HG02678 (cell line): Measurements from ENCODE around the gene MYH7B.

Experiments used
- ATAC-seq: cut with Tn5 transposase; IDR thresholded peaks from one replicate; pipeline ENCODE4 v1.9.1; 2021; ENCODE audit warnings: mild to moderate bottlenecking, moderate library complexity; ENCODE audit not compliant: unreplicated experiment

MYH7B gene

DNA sequence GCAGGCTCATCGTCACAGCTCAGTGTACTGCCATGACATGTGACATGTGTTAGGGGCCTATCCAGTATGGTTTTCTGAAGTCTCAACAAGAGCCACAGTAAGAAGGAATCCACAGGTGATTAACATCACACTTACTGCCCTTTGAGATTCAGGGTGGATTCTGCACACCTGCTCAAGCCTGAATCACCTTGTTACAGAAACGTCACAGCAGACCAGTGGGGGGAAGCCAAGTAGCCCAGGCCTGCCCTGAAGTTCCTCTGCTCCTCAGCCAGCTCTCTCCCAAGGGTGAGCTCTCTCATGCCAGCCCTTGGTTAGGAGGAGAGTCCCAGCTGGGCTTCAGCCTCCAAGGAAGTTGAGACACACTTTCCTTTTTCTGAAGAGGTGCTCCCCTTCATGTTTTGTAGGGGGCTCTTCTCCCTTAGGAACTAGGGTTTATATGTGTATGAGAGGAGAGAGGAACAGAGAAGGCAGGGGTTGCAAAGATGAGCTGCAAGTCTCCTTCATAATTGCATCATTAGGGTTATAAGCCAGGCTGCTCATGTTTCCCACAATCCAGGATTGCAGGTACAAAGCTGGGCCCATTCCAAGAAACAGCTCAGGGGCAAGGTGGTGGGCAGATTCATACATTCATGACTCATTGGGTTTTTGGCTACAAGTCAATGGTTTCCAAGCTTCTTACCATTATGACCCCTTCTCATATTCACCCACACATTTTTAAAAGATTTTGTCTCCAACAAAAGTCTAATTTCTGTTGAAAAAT, 11.7 kb upstream of the MYH7B start:
- ATAC-seq: no peak

DNA sequence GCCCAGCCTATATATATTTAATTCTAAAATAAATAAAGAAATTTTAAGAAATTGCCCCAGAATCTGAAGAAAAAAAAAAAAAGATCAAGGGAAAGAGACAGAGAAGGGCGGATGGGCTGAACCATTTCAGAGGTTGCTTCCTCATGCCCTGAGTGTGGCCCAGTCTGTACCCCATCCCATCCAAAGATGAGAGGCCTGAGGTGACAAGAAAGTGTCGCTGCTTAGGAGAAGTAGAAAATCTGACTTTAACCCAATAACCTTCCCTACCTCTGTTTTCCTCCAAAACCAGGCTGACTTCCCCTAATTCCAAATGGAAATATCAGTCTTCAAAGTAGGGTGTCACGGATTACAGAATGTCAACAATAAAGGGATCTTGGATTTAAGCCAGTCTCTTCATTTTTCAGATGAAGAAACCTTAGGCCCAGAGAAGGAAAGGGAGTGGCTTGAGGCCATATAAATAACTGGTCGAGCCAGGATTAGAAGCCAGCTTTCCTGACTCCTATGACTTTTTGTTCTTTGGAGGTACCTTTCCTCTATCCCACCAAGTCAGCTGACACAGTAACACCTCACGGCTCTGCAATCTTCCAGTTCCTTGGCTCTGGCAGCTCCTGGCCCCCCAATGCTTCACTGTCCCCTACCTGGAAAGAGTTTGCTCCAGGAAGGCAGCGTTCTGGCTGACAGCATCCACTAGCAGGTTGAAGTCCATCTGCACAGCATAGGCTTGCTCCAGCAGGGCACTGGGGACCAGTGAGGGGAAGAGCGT, 10.2 kb upstream of the MYH7B start:
- ATAC-seq: no peak

DNA sequence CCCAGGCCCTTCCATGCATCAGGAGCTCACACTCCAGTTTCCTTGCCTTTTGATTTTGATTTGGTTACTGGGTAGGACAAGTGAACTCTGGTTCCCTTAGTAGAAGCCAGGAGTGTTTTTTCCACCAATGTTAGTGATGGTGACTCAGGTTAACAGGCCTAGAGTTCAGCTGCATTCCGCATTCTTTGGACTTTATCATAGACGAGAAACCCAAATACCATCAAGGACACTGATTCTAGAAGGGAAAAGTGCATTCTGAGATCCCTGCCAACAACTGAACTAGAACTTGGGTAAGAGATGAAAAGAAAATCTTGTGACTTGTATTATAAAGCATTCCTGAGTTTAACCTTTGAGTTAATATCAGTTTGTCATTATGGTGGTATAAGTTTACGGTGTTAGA, 9.0 kb upstream of the MYH7B start:
- ATAC-seq: no peak

DNA sequence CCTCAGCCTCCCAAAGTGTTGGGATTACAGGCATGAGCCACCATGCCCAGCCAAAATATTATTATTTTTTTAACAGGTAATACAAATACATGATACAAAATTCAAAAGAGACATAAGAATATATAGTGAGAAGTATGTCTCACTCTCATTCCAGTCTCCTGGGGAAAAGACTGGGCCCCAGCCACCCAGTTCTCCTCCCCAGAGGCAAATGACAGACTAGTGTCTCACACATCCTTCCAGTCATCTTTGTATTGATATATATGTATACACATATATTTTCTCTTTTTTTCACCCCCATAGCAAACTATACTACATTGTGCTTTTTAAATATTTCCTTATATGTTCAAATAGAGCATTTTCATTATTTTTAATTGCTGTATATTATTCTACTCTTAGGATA, 8.3 kb upstream of the MYH7B start:
- ATAC-seq: no peak

DNA sequence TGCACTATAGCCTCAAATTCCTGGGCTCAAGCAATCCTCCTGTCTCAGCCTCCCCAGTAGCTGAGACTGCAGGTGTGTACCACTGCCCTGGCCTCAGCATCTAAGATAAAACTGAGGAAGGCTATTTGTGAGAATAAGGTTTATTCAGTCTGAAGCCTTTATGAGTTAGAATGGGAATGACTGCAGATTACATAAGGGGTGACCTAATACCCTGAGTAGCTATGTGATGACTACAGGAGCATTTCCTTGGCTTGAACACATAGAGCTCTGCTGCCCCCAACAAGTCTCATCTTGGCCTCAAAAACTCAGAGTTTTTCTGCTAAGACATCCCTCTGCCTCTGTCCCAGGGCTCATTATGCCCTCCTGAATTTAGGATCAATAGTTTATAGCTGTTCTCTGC, 7.6 kb upstream of the MYH7B start:
- ATAC-seq: no peak

DNA sequence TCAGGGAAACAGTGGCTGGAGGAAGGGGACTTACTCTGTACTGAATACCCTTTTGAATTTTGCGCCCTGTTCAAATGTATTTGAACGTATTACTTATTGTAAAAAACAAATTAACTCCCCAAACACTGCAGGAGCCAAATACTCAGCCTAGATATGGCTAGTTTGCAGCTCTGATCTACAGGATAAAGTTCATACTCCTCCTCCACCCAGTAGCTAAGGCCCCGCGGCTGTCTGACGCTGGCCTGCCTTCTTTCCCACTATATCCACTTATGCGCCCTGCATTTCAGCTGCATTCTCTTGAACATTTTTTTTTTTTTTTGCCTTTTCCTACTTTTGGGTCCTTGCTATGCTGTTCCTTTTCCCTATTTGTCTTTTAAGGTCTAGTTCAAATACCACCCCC, 6.5 kb upstream of the MYH7B start:
- ATAC-seq: no peak

DNA sequence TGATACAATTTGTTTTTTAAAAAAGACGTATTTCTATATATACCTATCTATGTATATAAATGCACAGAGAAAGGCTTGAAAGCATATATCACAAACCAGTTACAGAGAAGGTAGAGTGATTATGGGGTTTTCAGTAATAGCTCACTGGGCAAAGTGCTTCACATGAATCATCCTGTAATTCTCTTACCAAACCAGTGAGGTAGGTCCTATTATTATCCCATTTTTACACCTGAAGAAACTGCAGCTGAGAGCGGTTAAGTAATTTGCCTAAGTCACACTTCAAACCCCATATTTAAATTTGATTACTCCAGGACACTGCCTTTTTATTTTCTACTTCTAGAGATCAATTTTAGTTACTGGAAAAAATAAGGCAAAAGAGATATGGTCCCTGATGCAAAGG, 4.4 kb upstream of the MYH7B start:
- ATAC-seq: no peak

DNA sequence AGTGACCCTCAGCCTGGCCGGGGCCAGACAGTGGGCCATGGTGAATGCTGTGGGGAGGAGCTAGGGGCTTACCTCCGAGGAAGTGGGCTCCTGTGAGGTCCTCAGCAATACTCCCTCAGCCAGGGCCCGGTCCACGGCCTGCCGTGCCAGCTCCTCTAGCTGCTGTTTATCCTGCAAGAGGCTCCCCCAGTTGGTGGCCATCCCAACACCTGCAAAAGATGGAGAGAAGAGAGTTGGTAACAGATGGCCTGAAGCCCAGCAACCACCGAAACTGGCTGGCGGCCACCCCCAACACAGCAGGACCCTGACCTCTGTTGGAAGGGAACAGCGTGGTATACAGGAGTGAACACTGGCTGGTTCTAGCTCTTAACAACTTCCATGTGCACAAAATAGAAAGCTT, 4.0 kb upstream of the MYH7B start:
- ATAC-seq: no peak

DNA sequence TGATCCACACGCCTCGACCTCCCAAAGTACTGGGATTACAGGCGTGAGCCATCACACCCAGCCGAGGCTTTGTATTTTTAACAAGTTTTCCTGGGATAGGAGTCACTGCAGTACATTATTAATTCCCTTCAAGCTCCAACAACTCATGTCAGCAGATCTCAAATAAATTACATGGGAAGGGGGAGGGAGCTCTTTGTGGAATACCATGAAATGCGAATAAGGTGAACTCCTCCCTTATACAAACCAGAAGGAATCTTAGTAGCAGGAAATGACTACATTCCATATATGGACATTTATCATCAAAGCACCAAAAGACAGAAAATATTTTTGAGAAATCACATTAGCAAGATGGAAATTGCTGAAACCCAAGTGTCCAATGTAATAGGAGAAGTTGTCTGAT, 3.0 kb upstream of the MYH7B start:
- no peak for ATAC-seq

DNA sequence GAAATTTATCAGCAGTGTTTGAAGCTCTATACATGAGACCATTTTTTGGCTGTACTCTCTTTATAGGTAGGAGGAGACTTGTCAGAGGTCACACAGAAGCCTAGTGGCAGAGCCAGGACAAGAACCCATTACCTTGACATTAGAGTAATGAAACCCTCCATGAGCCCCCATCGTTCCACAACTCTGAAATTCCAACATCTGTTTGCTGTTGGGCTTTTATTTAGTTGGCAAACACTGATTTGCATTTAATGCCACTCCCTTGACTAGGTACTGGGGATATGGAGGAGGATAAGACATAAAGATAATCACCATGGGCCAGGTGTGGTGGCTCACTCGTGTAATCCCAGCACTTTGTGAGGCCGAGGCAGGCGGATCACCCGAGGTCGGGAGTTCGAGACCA, 1.7 kb upstream of the MYH7B start:
- ATAC-seq: no peak

DNA sequence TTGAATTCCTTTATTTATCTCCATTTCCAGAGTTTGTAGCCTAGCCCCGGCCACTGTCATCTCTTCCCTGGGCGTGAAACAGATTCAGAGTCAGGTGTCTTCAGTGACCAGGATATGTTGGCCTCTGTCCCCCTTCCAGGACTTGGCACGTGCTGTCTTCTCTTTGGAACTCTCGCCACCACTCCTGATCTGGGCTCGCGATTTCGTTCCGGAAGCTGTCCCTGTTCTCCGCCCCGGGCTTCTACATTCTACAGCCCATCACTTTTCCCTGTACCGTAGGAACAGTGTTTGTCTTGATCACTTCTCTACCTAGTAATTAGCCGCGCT, 801 bp upstream of the MYH7B start:
- ATAC-seq: no peak

DNA sequence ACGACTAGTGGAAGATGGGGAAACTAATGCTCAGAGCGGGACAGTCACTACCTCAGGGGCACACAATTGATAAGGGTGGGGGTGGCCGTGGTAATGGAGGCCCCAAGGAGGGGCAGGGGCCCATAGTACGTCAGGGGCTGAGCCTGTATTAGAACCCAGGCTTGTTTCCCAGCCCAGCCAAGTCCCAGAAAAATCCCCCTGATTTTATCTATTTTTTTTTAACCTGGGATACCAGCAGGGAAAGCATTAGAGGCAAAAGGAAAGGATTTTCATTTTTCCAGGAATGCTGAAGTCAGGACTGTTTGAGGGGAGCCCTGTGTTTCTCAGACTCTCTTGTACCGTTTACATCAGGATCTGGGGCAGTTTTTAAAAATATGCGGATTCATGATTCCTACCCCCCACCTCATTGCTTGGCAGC, 382 bp downstream of the MYH7B start:
- ATAC-seq: no peak

DNA sequence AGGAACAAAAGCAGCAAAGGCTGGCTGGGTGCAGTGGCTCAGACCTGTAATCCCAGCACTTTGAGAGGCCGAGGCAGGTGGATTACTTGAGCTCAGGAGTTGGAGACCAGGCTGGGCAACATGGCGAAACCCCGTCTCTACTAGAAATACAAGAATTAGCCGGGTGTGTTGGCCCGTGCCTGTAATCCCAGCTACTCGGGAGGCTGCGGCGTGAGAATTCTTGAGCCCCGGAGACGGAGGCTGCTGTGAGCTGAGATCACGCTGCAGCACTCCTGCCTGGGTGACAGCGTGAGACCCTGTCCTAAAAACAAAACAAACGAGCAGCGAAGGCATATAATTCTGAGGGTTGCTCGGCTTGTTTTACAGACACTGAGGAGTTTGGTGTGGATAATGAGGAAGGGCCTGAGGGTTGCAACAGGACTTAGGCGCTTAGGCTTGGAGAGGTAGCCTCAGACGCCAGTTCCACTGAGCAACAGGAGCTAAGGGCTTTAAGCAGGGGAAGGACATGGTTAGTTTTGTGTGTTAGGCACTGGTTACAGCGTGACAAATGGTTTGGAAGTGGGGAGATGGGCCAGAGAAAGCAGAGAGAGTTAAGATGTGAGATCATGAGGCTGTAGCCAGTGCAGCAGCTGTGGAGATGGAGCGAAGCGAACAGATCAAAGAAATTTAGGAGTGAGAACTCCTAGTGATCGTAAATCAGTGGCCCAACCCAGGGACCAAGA, 1.2 kb downstream of the MYH7B start:
- no peak for ATAC-seq

DNA sequence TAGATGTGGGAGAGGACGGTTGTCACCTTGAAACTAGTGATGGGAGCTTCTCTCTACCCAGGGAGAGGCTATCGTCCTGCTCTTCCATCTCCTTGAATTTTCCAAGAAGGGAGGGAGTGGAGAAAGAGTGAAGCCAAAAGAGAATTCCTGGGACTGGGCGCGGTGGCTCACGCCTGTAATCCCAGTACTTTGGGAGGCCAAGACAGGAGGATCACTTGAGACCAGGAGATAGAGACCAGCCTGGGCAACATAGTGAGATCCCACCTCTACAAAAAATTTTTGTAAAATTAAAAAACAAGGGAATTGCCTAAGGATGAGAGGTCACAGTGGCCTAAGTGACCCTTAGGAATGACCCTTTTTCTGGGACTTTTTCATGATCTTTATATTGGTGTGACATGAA, 8.8 kb downstream of the MYH7B start:
- no peak for ATAC-seq

DNA sequence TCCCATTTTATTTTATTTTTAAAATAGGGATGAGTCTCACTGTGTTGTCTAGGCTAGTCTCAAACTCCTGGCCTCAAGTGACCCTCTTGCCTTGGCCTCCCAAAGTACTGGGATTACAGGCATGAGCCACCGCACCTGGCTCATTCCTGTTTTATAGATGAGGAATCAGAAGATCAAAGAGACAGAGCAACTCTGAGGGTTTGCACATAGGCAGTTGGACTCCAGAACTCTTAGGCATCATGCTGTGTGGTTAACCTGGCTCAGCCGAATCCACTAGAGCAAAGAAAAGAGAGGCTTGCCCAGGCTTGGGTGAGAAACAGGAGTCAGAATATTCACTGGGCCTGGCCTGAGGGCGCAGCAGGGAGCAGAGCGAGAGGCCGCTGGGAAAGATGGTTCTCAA, 9.4 kb downstream of the MYH7B start:
- no peak for ATAC-seq

DNA sequence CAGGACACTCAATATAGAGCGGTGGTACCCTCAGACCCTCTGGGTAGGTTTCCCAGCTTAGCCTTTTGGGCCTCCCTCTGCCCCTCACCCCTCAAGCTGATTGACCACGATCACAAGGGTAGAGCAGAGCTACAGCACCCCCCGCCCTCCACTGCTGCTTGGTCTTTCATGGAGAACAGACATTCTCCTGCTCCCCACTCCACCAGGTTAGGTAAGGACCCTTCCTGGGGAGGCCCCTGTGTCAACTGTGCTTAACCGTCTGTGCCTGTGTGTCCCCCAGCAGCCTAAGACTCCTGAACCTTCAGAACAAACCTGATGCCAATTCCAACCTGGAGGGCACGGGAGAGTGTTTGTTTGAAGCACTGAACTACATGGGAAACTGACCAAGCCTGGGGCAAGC, 11.8 kb downstream of the MYH7B start:
- no peak for ATAC-seq

DNA sequence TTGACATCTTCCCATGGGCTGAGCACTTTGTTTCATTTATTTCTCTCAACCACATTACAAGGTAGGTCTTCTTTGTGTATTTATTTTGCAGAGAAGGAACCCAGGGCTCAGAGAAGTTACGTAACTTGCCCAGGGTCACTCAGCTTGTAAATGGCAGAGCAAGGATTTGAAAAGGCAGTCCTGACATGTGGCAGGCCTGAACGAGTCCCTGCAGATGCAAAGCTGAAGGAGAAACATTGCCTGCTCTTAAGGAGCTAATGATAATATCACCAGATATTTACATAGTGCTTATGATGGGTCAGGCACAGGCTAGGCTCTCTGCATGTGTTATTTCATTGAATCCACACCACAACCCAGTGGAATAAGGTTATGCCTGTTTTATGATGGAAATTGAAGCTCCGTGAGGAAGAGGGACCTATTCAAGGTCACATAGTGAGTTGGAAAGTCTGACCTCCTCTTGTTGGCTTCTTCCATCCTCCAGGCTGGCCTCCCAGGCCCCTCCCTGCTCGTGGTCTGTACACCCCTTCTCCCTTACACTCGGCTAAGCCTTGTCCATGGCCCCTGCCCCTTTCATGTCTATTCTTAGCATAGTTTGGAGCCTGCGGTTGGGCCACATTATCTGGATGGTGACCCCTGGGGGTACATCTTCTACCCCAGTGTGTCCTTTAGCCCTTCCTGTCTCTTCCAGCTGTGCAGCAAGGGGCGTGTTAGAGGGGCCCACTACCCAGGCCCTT, 12.5 kb downstream of the MYH7B start:
- no peak for ATAC-seq

DNA sequence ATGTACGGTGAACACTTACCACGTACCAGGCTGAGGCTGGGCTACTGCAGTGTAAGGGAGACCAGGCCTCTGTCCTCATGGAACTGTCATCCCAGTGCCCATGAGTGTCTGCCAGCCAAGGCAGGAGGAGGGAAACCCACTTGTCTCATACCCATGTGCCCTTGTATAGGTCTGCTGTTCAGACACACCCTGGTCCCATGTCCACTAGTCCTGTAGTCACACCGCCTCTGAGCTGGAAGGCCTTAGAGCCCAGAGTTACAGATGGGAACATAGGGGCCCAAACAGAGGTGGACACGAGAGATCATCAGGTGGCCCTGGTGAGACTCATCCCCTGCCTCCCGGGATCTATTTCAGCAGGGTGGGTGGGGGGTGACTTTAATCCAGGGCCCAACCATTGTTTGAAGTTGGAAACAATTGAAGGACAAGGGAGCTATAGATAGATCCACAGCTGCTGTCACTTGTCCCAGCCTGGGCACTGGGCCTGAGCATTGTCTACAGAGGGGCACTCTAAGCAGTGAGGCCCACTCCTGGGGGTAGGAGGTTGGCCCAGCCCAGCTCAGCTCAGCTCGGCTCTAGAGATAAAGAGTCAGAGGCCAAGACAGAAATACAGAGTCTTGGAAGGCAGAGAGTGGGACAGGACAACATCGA, 14.6 kb downstream of the MYH7B start:
- ATAC-seq: no peak

DNA sequence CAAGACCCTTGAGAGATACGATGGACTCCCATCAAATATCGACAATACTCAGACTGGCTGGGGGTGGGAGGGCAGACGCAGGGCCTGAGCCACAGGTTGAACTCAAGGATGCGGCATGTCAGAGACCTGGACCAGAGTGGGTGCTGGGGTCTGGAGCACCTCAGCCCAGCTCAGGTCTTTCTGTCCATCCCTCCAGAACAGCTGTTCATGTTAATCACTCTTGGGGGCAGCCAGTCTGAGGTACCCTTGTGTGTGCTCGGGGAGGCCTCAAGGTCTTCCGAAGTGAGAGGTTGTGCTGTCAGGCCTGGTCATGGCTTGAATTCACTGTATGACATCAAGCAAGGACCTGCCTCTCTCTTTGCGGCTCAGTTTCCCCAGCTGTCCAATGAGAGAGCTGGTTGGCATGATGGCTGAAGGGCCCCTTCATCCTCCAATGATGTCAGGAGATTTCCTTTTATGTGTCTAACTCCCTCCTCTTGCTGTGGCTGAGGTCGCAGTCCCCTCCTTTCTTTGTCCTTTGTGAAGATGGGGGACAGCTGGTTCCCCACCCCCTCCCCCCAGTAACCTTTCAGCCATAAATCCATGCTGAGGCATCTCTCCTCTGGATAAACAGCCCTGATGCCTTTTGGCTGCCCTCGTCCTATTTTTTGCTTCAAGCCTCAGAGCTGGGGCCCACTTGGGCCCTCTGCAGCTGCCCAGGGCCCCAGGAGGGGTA, 15.3 kb downstream of the MYH7B start:
- no peak for ATAC-seq

DNA sequence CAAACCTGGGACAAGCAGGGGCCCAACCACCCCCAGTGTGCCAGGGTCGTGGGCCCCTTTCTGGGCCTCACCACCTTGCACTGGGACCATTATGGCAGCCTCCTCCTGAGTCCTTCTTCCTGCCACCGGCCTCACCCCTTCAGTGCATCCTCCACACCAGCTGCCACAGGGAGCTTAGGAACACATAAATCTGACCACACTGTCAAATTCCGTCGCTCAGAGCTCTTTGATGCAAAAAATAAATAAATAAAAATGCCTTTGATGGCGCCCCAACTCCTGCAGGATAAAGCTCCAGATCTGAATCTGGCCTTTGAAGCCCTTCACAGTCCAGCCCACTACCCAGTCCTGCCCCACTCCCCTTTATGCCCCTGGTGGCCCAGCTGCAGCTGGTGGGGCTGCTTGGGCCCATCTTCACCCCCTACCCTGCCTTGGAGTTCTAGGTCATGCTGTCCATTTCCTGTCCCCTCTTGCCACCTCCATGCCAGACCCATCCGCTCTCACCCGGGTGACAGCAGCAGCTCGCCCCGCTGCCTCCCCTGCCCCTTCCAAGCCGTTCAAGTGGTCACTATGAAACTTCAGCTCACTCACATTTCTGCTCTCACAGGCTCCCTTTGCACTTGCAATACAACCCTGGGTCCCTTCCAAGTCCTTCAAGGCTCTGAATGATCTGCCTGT, 16.0 kb downstream of the MYH7B start:
- no peak for ATAC-seq
